Right lobe of liver (tissue), 4 donors: ENCODE results near the gene TCOF1.

Experiments
- POLR2A ChIP-seq: fragments of 450-650 bp; IDR thresholded peaks from one replicate; pipeline ENCODE4 v1.6.1; 2017; ENCODE audit warnings: antibody characterized with exemption, mild to moderate bottlenecking
- TF ChIP-seq, protein P1 (sequence below), 4 donors: fragments of 200-600 bp in 3 of 4; fragments of 450-650 bp in 1 of 4; IDR thresholded peaks; one replicate each; pipeline versions ENCODE4 v1.5.1 to v1.8.0; 2016 to 2022; ENCODE audit warnings: antibody characterized with exemption in 4 of 4, mild to moderate bottlenecking in 2 of 4
- donor health status: DM: no; HTN: no; CAD: no.
- donor health status: DM: no; HTN: no; CAD: no.
- donor health status: DM: no; HTN: yes; CAD: no.

DNA sequence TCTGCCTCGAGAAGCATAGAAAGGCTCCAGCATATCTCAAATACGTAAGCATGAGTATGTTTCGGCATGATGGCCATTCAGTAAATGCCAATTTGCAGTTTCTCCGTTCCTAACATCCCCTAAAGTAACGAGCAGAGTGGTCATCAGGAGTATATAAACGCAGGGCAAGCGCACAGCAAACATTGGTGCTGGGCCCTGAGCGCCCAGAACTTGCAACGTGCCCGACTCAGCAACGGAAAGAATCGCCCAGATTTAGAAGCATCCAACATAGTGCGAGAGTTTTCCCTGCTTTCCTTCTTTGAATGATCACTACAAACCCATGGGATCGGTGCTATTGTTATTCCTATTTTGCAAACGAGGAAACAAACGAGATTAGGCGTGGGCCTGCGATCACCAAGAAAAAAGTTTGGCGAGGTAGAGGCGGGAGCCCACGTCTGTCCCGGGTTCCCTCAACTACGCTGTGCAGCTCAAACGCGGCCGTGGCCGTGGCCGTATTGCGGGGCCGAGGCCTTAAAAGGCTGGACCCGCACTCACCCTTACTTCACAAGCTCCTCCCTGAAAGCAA is 91.5 kb downstream of the TCOF1 start:
- TF ChIP-seq, protein P1, sequence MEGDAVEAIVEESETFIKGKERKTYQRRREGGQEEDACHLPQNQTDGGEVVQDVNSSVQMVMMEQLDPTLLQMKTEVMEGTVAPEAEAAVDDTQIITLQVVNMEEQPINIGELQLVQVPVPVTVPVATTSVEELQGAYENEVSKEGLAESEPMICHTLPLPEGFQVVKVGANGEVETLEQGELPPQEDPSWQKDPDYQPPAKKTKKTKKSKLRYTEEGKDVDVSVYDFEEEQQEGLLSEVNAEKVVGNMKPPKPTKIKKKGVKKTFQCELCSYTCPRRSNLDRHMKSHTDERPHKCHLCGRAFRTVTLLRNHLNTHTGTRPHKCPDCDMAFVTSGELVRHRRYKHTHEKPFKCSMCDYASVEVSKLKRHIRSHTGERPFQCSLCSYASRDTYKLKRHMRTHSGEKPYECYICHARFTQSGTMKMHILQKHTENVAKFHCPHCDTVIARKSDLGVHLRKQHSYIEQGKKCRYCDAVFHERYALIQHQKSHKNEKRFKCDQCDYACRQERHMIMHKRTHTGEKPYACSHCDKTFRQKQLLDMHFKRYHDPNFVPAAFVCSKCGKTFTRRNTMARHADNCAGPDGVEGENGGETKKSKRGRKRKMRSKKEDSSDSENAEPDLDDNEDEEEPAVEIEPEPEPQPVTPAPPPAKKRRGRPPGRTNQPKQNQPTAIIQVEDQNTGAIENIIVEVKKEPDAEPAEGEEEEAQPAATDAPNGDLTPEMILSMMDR (IDR thresholded peaks at IDR 0.05), result no peak
- no peak for TF ChIP-seq POLR2A
